Measurements from ENCODE around the gene MS4A18.
"Not testable (repeated sequence)": the region's sequence is repeated elsewhere in the genome, so short reads cannot be mapped to it uniquely, and the experiment has no call there.

Gene MS4A18

DNA sequence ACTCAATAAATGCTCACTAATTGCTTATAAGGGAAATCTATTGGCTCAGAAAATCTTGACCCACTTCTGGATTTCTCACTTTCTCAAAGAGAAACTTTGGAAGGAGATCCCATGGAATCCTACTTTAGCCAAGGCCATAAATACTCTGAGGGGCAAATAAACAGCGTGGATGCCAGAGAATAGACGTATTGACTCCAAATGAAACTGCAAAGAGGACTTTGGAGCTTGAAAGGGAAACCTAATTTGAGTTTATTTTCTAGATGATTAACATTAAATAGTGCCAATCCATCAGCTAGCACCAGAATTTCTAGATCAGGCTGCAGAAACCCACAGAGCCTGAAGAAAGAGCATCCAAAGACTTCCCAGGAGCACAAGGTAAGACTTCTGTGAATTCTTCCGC, at the start of gene MS4A18:
TSS of gene MS4A18 (plus strand) at position 301 of the 400 bp plus-strand sequence.
- no peak for DNase-seq (ENCODE audit: low read depth in 2 of 2)

DNA sequence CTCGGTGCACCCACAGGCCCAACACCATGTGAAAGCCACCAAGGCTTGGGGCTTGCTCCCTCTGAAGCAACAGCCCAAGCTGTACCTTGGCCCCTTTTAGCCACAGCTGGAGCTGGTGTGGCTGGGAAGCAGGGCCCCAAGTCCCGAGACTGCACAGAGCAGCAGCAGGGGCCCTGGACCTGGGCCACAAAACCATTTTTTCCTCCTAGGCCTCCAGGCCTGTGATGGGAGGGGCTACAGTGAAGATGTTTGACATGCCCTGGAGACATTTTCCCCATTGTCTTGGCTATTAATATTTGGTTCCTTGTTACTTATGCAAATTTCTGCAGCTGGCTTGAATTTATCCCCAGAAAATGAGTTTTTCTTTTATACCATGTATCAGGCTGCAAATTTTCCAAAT, 46.3 kb upstream of the MS4A18 start:
- DNase-seq (ENCODE audit: low read depth in 2 of 2) = not testable (repeated sequence)

DNA sequence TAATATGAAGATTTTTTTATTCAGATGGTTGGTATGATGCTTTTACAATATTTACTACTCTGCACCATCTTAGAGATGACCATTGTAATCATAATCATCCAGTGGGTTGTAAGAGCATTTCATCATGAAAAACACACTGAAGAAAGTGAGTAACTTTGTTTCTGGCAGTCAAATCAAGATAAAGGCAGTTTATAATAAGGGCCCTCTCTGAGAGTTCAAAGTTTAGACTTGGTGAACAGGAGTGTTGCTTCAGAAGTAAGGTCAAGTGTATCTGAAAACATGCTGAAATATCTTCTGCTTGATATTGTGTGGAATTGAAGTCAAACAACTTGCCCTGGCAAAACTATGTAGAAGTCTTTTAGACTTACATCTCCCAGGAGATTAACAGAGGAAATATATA, 44.6 kb upstream of the MS4A18 start:
- DNase-seq (ENCODE audit: low read depth in 2 of 2) = no peak

DNA sequence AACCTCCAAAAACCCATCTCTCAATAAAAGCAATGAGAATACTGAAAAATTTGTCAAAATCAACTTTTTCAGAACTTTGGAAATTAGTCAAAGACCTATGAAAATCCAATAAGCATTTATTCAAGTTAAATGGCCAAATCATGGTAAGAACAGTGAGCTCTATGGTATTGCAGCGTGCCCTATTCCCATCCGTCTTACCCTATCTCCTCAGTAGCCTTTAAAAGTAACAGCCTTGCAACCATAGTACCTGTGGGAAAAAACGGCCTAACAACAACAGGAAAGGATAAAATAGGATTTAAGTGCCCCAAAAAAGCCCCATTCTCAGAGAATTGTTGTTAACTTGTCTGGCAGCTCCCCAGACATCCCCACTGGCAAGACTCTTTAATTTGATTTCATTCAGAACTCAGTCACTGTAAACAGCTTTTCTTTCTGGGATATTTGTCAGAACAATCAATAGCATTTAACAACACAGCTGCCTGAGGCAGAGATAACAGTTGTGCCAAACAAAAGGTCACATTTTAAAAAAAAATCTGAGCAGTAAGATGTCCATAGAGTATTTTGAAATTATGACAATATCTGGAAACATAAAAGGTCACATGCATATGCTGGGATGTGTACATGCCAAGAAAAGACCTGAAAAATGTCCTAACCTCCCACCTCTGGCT, 43.9 kb upstream of the MS4A18 start:
- no peak for DNase-seq (ENCODE audit: low read depth in 2 of 2)

DNA sequence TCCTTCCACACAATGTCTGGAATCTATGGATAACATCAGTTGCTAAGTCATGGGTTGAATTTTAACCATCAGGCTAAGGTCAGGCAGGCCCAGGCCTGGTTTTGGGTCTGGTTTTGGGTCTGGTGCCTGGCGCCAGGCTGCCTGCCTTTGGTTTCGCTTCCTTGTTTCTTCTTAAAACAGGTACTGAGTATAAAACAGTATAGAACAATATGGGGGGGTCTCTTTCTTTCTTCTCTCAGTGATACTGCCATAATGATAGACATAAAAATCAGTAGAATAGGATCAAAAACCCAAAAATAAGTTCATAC, 40.0 kb upstream of the MS4A18 start:
- DNase-seq (ENCODE audit: low read depth in 2 of 2) = not testable (repeated sequence)

DNA sequence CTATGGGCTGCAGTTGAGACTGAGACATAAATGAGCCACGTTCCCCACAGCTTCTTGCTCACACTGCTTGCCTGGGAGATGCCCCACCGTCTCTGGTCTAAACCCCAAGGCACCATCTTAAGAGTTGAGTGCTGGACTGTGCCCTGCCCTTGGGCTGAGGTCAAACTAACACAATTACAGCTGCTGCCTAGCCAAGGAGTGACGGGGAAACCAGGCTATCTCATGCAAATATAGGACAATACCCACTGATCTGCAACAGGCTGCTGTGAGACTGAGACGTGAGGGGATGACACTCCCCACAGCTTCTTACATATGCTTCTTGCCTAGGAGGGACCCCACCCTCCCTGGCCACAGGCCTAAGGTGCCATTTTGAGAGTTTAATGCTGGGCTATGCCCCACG, 32.9 kb upstream of the MS4A18 start:
- DNase-seq (ENCODE audit: low read depth in 2 of 2) = no peak

DNA sequence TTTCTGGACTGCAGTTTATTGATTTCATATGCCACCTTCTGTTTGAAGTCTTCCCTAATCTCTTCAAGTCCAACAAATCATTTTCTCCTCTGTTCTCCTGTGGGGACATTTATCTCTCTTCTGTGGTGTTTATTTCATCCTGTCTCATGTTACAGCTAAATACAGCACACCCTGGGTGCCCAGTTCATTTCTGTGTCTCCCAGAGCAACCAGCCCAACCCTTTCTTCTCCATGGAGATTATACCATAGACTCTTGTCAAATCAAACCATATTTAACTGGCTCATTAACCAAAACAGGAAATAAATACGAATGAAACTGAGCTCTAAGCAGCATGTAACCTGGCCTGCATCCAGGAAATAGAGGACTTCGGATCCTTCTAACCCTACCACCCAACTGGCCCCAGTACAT, 25.2 kb upstream of the MS4A18 start, which contains the start of gene MS4A8:
TSS of gene MS4A8 (plus strand) at position 329 of the 408 bp plus-strand sequence. CDS start 1,249 bp downstream, outside the sequence.
- DNase-seq (ENCODE audit: low read depth in 2 of 2) = no peak

DNA sequence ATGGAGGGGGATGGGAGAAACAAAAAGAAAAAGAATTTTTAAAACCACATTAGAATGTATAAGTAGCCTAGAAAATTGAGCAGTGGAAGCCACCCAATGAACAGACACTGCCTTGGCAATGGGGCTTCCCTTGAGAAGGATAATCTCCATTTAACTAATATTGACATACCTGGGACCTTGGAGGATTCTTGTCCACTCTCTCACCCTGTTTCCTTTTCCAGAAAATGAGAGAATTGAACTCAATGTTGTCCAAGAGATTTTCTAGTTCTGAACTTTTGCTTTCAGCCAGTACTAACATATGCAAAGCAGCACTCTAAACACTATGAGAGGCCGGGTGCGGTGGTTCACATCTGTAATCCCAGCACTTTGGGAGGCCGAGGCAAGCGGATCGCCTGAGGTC, 24.6 kb upstream of the MS4A18 start:
- no peak for DNase-seq (ENCODE audit: low read depth in 2 of 2)

DNA sequence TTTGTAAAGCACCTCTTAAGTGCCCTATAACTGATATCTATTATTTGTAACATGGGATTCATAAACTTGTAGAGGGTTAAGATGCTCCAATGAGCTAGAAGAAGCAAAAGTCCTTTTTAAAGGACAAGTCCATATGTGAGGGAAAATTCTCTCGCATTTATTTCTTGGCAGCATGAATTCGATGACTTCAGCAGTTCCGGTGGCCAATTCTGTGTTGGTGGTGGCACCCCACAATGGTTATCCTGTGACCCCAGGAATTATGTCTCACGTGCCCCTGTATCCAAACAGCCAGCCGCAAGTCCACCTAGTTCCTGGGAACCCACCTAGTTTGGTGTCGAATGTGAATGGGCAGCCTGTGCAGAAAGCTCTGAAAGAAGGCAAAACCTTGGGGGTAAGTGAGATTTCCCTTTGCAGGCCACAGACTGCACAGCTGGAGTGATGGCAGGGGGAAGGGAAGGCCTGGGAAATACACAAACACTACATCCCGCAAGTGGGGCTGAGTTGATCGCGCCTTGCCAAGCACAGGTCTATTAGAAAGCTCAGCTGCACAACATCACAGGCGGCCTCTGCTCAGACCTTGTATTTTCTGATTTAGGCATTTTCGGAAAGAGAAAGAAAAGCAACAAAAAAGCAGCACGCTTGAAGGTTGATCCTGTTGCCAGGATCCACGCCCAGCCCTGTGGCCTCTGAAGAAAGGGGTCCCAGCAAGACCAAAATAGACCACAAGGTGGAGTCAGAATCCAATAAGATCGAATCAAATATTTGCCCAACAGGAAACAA, 23.6 kb upstream of the MS4A18 start:
- no peak for DNase-seq (ENCODE audit: low read depth in 2 of 2)

DNA sequence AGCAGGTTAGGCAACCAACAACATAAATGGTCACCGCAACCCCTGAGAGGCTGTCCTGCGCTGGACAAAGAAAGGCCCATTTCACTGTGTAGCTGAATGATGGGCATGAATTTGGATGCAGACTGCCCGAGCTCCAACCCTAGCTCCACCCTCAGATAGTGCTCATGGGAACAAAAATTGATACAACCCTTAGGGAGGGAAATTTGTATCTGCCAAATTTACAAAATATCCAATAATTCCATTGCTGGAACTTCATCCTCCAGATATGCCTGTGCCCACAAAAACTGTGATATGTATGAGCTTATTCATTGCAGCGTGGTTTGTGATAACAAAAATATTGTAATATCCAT, 23.1 kb upstream of the MS4A18 start:
- no peak for DNase-seq (ENCODE audit: low read depth in 2 of 2)

DNA sequence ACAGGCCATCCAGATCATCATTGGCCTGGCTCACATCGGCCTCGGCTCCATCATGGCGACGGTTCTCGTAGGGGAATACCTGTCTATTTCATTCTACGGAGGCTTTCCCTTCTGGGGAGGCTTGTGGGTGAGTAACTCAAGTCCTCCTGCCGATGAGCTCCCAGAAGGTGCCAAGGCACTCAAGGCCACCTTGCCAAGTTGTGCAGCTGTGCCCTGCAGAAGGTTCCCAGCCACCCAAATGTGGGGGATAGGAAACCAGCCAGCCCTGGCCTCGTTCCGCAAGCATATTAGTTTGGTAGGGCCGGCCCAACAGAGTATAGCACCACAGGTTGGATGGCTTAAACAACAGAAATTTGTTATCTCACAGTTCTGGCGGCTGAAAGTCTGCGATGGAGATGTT, 21.1 kb upstream of the MS4A18 start:
- DNase-seq (ENCODE audit: low read depth in 2 of 2) = no peak

DNA sequence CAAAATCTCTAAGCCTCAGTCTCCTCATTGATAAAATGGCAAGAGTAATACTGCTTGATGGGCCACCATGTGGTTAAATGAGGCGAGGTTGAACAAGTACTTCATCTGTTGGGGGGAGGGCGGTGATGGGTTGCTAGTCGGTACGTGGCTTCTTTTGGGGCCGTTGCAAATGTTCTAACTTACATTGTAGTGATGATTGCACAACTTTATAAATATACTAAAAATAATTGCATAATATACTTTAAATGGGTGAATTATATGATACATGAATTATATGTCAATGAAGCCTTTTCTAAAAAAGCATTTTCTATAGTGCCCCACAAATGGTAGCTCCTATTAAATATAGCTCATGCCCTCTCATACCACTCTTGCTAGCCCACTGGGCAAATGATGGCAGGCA, 18.6 kb upstream of the MS4A18 start:
- no peak for DNase-seq (ENCODE audit: low read depth in 2 of 2)

DNA sequence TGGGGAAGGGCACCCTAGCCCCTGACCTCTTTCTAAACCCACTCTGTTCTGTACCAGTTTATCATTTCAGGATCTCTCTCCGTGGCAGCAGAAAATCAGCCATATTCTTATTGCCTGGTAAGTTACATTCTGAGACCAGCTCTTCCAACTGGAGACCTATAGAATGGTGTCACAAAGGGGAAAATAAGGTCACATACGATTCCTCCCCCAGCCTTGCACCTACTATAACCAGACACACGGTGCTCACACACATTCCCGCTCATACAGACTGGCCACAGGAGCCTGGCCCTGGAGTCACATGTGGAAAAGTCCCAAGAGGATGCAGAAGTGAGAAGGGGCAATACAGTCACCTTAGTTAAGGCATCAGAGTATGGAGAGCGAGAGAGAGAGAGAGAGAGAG, 17.6 kb upstream of the MS4A18 start:
- no peak for DNase-seq (ENCODE audit: low read depth in 2 of 2)

DNA sequence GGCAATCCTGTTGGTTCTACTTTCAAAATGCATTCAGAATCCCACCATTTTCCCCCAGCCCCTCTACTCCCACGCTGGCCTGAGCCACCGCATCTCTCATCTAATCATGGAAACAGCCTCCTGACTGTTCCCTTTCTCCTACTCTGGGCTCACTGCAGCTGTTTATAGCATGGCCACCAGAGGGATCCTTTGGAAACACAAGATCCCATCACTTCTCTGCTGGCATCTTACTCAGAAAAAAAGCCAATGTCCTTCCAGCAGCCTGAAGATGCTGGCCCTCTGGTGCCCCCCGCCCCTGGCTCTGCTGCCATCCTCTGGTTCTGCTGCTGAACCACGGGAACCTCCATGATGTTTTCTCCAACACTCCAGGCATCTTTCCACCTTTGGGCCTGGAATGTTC, 14.0 kb upstream of the MS4A18 start:
- no peak for DNase-seq (ENCODE audit: low read depth in 2 of 2)

DNA sequence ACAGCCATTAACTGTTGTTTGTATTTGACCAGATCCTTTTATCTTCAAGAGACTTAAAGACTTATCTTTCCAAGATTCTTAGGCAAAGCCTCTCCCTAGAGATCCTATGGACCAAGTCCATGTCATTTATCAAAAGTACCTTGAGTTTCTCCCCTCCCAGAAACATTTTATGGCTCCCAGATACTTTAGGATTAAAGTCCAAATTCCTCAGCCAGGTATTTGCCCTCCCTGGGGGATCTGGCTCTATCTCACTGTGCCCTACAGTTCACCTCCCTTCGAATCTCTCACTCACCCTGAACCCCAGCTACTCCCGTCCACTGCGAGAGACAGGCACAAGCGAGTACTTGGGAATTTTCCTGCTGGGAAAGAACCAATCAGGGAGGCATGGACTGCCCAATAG, 13.2 kb upstream of the MS4A18 start:
- DNase-seq (ENCODE audit: low read depth in 2 of 2) = no peak

DNA sequence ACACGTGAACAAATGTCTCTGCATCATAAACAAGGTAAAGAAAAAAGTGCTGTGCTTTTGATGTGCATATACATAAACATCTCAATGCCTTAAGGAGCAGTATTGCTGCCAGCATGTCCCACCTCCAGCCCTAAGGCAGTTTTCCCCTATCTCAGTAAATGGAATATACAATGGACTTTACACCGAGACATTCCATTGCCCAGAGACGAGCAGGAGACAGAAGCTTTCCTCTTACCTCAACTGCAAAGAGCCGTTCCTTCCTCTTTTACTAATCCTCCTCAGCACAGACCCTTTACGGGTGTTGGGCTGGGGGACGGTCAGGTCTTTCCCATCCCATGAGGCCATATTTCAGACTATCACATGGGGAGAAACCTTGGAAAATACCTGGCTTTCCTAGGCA, 11.1 kb upstream of the MS4A18 start:
- not testable (repeated sequence) for DNase-seq (ENCODE audit: low read depth in 2 of 2)

DNA sequence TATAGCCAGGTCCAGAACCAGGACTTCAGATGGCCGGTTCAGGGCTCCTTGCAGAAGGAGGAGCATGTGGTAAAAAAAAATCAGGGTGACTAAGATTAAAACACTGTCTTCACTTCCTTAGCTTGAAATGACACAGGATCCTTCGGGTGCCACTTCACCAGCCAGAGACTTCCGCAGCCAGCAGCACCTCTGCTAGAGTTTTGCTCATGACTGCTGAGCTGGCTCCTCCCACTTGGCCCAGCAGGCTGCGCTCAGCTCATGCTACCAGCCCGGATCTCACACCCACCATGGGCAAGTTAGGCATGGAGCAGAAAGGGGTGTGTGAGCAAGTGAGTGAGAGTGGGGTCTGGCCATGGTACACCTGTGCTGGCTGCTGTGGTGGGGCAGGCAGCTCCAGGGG, 6.6 kb upstream of the MS4A18 start:
- DNase-seq (ENCODE audit: low read depth in 2 of 2) = no peak

DNA sequence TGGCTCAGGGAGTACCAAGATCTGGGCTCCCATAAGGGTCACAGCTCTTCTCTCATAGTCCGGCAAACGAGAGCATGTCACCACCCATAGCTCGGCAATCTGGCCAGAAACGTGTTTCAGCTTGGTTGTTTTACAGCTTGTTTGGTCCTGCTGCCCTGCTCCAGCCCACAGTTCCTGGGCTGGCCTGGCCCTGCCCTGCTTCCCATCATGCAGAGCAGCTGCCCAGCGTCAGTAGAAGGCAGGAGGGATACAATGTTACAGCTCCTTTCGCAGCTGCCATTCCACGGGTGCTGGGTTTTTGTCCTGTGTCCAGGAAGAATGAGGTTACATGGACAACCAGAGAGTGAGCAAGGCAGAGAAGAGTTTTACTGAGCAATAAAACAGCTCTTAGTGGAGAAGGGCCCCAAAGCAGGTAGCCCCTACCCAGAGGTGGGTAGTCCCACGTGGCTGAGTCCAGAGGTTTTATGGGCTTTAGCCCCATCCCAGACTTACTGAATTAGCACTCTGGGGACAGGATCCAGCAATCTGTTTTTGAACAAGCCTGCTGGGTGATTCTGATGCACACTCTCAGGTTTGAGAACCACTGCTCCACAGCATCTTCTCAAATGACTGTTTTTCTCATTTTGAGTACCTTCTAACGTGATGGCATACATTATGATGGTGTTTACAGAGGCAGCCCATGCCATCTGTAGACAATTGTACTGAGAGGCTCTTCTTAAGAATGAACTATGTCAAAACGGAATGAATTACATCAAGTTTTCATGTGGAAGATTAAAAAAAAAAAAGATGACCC, 5.8 kb upstream of the MS4A18 start:
- no peak for DNase-seq (ENCODE audit: low read depth in 2 of 2)

DNA sequence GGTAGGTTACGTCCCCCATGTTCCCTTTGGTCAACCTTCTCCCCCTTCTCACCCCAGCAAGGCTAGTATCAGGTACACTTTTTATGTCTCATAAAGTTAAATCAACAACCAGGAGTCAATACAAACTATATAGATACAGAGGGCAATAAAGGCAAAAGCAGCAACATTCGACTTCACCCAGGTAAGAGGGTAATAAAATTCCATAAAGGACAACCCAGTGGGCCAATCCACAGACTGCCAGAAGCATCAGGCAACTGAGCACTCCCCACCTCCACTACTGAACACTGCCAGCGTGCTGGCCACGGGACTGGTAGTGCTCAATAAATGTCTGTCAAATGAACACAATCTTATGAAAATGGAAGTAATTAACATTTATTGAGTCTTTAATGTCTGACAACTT, 5.1 kb upstream of the MS4A18 start:
- DNase-seq (ENCODE audit: low read depth in 2 of 2) = no peak

DNA sequence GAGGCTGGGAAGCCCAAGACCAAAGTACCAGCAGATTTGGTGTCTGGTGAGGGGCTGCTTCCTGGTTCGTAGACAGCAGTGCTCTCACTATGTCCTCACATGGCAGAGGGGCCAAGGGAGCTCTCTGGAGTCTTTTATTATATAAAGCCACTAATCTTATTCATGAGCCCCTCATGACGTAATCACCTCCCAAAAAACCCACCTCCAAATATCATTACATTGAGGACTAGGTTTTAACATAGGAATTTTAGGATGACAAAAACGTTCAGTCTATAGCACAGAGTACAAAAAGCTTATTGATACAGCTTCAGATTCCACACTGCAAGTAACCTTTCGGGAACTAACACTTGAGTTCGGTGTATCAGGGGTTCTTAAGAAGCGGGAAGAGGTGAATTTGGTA, 4.1 kb upstream of the MS4A18 start:
- DNase-seq (ENCODE audit: low read depth in 2 of 2) = no peak

DNA sequence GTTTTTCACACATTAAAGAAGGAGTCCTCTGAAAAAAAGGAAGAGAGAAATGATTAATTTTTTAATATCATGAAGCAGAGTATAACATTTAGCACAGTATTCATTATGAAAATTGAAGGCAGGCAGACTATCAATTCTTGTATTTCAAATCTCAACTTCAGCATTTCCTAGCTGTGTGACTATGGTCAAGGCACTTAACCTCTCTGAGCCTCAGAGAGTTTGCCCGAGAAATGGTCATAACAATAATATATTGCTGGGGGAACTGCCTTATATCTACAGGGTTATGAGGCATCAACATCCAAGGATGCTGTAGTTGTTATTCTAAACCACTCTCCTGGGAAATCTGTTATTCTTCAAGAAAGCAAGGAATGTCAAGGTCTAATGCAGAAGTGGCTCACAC, 1.1 kb downstream of the MS4A18 start:
- DNase-seq (ENCODE audit: low read depth in 2 of 2) = no peak

DNA sequence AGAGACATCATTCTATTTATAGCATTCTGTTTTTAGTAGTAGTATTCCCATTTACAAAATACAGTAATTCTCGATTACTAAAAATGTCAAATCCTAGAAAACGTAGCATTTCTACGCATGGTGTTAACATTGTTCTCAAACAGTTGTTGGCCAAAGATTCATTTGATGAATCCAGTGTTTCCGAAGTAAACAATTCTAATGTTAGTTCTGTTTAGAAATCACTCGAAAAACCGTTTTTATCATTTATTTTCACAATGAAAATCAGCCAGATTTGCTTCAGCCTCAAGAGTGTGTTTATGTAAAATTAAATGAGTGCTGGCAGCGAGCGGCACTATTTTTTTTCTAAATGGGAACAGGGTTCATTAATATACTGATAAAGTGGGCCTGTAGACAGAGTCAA, 7.1 kb downstream of the MS4A18 start:
- DNase-seq (ENCODE audit: low read depth in 2 of 2) = no peak

DNA sequence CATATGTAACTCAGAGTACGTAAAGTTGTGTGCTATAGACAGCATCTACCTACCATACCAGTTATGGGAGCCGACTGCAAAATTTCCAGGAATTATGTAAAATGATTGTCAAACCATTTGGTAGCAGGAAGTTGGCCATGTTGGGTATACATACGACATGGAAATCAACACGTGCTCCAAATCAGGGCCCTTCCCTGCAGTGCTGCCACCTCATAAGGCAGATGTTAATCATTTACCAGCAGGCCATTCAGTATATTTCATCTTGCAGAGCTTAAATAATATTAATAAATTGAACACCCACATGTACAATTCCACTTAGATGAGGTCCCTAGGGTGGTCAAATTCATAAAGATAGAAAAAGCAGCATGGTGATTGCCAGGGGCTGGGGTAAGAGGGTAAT, 9.8 kb downstream of the MS4A18 start:
- no peak for DNase-seq (ENCODE audit: low read depth in 2 of 2)

Data from stimulated activated CD4-positive, alpha-beta T cell treated with anti-CD3 and anti-CD28 coated beads, Interleukin-1b, Interleukin-23, amount 100 ng/mL, for 1 hour (primary cell).